Neural cell (in vitro differentiated cells): Measurements from ENCODE around the gene ITGA11. TPM values are rescaled to one million over a fixed set of nuclear protein-coding genes. Genes with fewer than 3 reads are reported as not detected.
A peak's percentile ranks its signal among the peaks of the same experiment; 100 is the strongest.

Experiments used
- H2AFZ ChIP-seq: fragments of 200-600, 300-800 bp; sonication (generic), shearing (Covaris generic); 2 replicates; pipeline ENCODE4 v1.6.0; 2014; ENCODE audit warnings: low read depth, mild to moderate bottlenecking, antibody characterized with exemption, low read length, moderate library complexity
- H3F3A ChIP-seq: fragments of 200-600 bp; shearing (Covaris generic); 2 replicates; pipeline ENCODE4 v1.6.1; 2016; ENCODE audit warnings: mild to moderate bottlenecking, moderate library complexity, mixed read lengths, antibody characterized with exemption, low read length; ENCODE audit not compliant: insufficient read depth, poor library complexity, severe bottlenecking
- H3K27ac ChIP-seq: fragments of 200-600, 300-800 bp; sonication (generic), shearing (Covaris generic); 2 replicates; pipeline ENCODE4 v1.5.1; 2014; ENCODE audit warnings: mild to moderate bottlenecking, low read length, moderate library complexity
- H3K27me3 ChIP-seq: fragments of 300-800, 200-600 bp; sonication (generic), shearing (Covaris generic); 2 replicates; pipeline ENCODE4 v1.6.0; 2014; ENCODE audit warnings: mild to moderate bottlenecking, low read depth, low read length, moderate library complexity; ENCODE audit not compliant: insufficient read depth
- H3K36me3 ChIP-seq: fragments of 300-800, 200-600 bp; sonication (generic), shearing (Covaris generic); 2 replicates; pipeline ENCODE4 v1.5.1; 2014; ENCODE audit warnings: mild to moderate bottlenecking, antibody characterized with exemption, low read length, moderate library complexity; ENCODE audit not compliant: insufficient read depth
- H3K4me2 ChIP-seq: fragments of 300-800, 200-600 bp; sonication (generic), shearing (Covaris generic); 2 replicates; pipeline ENCODE4 v1.6.0; 2014; ENCODE audit warnings: mild to moderate bottlenecking, low read length
- H3K4me3 ChIP-seq: fragments of 300-800, 200-600 bp; sonication (generic), shearing (Covaris generic); 2 replicates; pipeline ENCODE4 v1.5.1; 2014; ENCODE audit warnings: mild to moderate bottlenecking, low read length, moderate library complexity
- H3K79me2 ChIP-seq: fragments of 200-600 bp; shearing (Covaris generic); replicated peaks from 2 replicates; pipeline ENCODE4 v1.6.0; 2014; ENCODE audit warnings: mild to moderate bottlenecking, low read length, moderate library complexity; ENCODE audit not compliant: insufficient read depth
- H3K9ac ChIP-seq: fragments of 300-800, 200-600 bp; sonication (generic), shearing (Covaris generic); 2 replicates; pipeline ENCODE4 v1.6.1; 2016; ENCODE audit warnings: mild to moderate bottlenecking, low read length, mixed read lengths
- H3K9me2 ChIP-seq: fragments of 200-600 bp; shearing (Covaris generic); 2 replicates; pipeline ENCODE4 v1.6.1; 2016; ENCODE audit warnings: mild to moderate bottlenecking, low read length, mixed read lengths; ENCODE audit not compliant: insufficient read depth
- H3K9me3 ChIP-seq: fragments of 200-600, 300-800 bp; sonication (generic), shearing (Covaris generic); 2 replicates; pipeline ENCODE4 v1.6.1; 2016; ENCODE audit warnings: mild to moderate bottlenecking, mixed run types, low read length, moderate library complexity, mixed read lengths
- H4K20me1 ChIP-seq: fragments of 200-600 bp; shearing (Covaris generic); 2 replicates; pipeline ENCODE4 v1.6.1; 2016; ENCODE audit warnings: mild to moderate bottlenecking, mixed run types; ENCODE audit not compliant: insufficient read depth
- EP300 ChIP-seq: fragments of 450-650 bp; conservative IDR thresholded peaks from 2 replicates; pipeline ENCODE4 v1.6.1; 2014; ENCODE audit warnings: antibody characterized with exemption, mild to moderate bottlenecking, moderate library complexity; ENCODE audit not compliant: poor library complexity, severe bottlenecking
- EZH2 ChIP-seq: fragments of 200-600, 300-800 bp; shearing (Covaris generic), sonication (generic); IDR thresholded peaks from 2 replicates; pipeline ENCODE4 v1.6.1; 2014; ENCODE audit warnings: antibody characterized with exemption, low read length, borderline replicate concordance, mild to moderate bottlenecking; ENCODE audit not compliant: insufficient read depth, poor library complexity, severe bottlenecking
- MXI1 ChIP-seq: fragments of 450-650 bp; conservative IDR thresholded peaks from 2 replicates; pipeline ENCODE4 v1.6.1; 2014; ENCODE audit warnings: antibody characterized with exemption, mild to moderate bottlenecking; ENCODE audit not compliant: poor library complexity, severe bottlenecking
- POLR2AphosphoS5 ChIP-seq: IDR thresholded peaks from 2 replicates; pipeline ENCODE4 v1.6.1; 2012
- RAD21 ChIP-seq: fragments of 450-650 bp; conservative IDR thresholded peaks from 2 replicates; pipeline ENCODE4 v1.6.1; 2014; ENCODE audit warnings: antibody characterized with exemption, mild to moderate bottlenecking, moderate library complexity
- REST ChIP-seq: IDR thresholded peaks from 2 replicates; pipeline ENCODE4 v1.6.1; 2012; ENCODE audit warnings: borderline replicate concordance
- SMC3 ChIP-seq: fragments of 450-650 bp; conservative IDR thresholded peaks from 2 replicates; pipeline ENCODE4 v1.6.1; 2014; ENCODE audit warnings: antibody characterized with exemption, mild to moderate bottlenecking, moderate library complexity; ENCODE audit not compliant: poor library complexity
- TAF1 ChIP-seq: IDR thresholded peaks from 2 replicates; pipeline ENCODE4 v1.6.1; 2012; ENCODE audit warnings: low read depth
- polyA plus RNA-seq: library from polyadenylated mRNA; depleted of rRNA; stranded (reverse); fragments of >200 nt; gene quantifications from 2 replicates; pipeline ENCODE4 v1.2.3, GENCODE V29; 2014
- TF ChIP-seq, protein P1 (sequence below): fragments of 450-650 bp; IDR thresholded peaks from 2 replicates; pipeline ENCODE4 v1.5.1; 2014; ENCODE audit warnings: antibody characterized with exemption, mild to moderate bottlenecking, moderate library complexity; ENCODE audit not compliant: poor library complexity, severe bottlenecking

ITGA11 gene
- polyA plus RNA-seq, 1 donor from 2014 or later, result not detected

DNA sequence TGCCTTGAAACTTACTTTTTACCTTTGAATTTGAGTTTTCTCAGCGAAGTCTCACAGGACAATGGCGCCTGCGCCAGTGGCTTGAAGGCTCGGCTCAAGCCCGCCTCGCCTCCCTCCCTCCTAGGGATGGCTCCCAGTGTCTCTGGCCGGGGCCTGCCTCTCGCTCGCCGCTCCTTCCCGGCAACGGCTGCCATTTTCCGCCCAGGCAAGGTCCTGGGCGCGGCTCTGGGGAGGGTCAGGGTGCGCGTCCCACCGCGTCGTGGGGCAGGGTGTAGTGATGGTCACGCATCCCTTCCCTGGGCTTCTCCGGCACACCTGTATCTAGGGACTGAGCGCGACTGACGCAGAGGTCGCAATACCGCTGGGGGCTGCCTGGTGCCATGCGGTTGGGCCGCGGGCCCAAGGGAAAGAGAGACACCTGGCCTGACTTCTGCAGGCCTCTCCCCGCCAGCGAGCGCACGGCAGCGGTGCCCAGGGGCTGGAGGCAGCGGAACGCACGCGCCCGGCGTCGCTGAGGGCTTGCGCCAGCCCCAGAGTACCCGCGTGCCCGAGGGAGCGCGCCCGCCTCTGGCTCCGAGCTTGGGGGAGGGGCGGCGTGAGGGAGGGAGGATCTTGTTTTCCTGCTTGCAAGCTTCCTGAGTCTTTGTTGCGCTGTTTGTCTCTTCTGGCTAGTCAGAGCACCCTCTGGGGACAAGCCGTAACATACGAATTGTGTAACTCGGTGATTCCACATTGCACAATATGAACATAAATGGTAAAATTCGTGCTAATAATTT lies 175.1 kb downstream of the ITGA11 start:
- Histone ChIP-seq H3K9ac (peak overlapping the region; percentile 16), H3K9me3 (no peaks in the 10 kb centered on the region), H2AFZ (peak overlapping the region; percentile 45), H3K27ac (no peak overlapping the region), H3K27me3 (no peaks in the 10 kb centered on the region), H3K4me2 (no peak overlapping the region), H3K4me3 (peak overlapping the region; percentile 57), H3K36me3 (no peaks in the 10 kb centered on the region), H3K9me2 (no peaks in the 10 kb centered on the region), H4K20me1 (no peaks in the 10 kb centered on the region), H3F3A (no peaks in the 10 kb centered on the region), H3K79me2 (no peaks in the 10 kb centered on the region)
- no peak for TF ChIP-seq TAF1
- peak; percentile 23 for TF ChIP-seq POLR2AphosphoS5
- TF ChIP-seq, protein P1, sequence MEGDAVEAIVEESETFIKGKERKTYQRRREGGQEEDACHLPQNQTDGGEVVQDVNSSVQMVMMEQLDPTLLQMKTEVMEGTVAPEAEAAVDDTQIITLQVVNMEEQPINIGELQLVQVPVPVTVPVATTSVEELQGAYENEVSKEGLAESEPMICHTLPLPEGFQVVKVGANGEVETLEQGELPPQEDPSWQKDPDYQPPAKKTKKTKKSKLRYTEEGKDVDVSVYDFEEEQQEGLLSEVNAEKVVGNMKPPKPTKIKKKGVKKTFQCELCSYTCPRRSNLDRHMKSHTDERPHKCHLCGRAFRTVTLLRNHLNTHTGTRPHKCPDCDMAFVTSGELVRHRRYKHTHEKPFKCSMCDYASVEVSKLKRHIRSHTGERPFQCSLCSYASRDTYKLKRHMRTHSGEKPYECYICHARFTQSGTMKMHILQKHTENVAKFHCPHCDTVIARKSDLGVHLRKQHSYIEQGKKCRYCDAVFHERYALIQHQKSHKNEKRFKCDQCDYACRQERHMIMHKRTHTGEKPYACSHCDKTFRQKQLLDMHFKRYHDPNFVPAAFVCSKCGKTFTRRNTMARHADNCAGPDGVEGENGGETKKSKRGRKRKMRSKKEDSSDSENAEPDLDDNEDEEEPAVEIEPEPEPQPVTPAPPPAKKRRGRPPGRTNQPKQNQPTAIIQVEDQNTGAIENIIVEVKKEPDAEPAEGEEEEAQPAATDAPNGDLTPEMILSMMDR, result no peak

DNA sequence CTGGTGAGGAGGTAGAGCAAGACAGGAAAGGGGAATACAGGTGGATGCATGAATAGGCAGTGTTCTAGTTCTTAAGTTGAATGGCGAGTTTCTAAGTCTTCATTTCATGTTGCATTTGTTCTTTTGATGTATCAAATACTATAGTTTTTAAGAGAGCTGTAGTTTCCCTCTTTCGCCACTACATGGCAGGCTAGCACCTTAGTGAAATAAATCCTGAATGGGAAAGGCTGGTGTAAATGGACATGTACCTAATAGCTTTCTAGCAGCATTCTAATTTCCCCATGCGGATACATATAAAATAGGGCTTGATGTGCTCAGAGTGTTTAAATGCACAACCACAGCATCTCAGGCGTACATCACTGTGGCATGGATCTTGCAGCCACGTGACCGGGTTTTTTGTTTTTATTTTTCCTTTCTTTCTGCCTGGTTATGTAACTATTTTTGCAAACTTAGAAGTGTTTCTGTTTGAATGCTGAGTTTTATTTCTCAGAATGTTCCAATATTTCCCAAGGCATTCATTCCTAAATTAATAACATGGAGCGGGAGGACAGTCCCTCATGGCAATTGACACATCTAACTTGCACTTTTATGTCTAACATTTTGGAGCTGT lies 178.9 kb downstream of the ITGA11 start:
- TF ChIP-seq TAF1 (no peak), EP300 (no peak), RAD21 (peak; percentile 89), POLR2AphosphoS5 (no peak), MXI1 (no peak), REST (no peak), EZH2 (no peak), SMC3 (peak; percentile 87)
- TF ChIP-seq, protein P1, result peak; percentile 89
- Histone ChIP-seq H3K9me2 (no peaks in the 10 kb centered on the region), H3F3A (no peaks in the 10 kb centered on the region), H3K4me2 (no peak overlapping the region), H3K4me3 (no peak overlapping the region), H4K20me1 (no peaks in the 10 kb centered on the region), H3K27me3 (no peaks in the 10 kb centered on the region), H3K9ac (no peak overlapping the region), H3K36me3 (no peaks in the 10 kb centered on the region), H3K27ac (no peak overlapping the region), H2AFZ (no peak overlapping the region), H3K79me2 (no peaks in the 10 kb centered on the region), H3K9me3 (no peaks in the 10 kb centered on the region)
